ENCODE measurements around the gene MGAT5.
A peak's percentile ranks its signal among the peaks of the same experiment; 100 is the strongest.

MGAT5 gene

DNA sequence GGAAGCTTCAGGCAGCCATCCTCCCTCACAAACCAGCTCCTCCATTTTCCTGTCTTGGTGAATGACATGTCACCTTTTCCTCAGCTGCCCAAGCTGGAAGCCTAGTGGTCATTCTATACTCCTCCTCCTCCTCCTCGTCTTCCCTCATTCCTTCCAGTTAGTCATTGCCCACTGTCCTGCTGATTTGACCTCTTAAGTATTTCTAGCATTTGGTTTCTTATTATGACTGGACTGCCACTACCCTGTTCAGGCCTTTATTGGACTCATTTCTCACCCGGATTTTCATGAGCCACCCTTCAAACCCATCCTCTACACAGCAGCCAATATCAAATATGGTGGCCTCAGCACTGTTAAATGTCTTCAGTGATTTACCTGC, 21.9 kb upstream of the MGAT5 start:
- Histone ChIP-seq H3K36me3 (ENCODE audit: insufficient read depth, low read length) (peaks cover 9% of the 10 kb centered on the region; the same call in 1 of the 2 replicates), H3K27ac (ENCODE audit: low read depth, low read length, poor library complexity, severe bottlenecking) (peak overlapping the region; percentile 82), H3K9ac (ENCODE audit: low read length) (no peak overlapping the region), H3K9me2 (ENCODE audit: low read depth, low read length) (no peaks in the 10 kb centered on the region), H3K4me1 (ENCODE audit: insufficient read depth, low read length, severe bottlenecking) (peaks cover 40% of the 10 kb centered on the region), H3K9me3 (ENCODE audit: low read length) (peaks cover 18% of the 10 kb centered on the region), H2AFZ (ENCODE audit: low read length) (no peak overlapping the region), H4K20me1 (ENCODE audit: insufficient read depth, low read length) (no peaks in the 10 kb centered on the region), H3F3A (ENCODE audit: insufficient read depth, low read length) (no peaks in the 10 kb centered on the region), H3K4me2 (ENCODE audit: low read length) (peak overlapping the region; percentile 16; the same call in 1 of the 2 replicates), H3K4me3 (ENCODE audit: low read depth, low read length, poor library complexity, severe bottlenecking) (no peak overlapping the region), H3K79me2 (ENCODE audit: insufficient read depth, low read length) (0 out of 2 replicates have a peak, but pooled peaks cover 9% of the 10 kb centered on the region), H3K27me3 (ENCODE audit: insufficient read depth, low read length) (no peaks in the 10 kb centered on the region)
- TF ChIP-seq, protein P1, sequence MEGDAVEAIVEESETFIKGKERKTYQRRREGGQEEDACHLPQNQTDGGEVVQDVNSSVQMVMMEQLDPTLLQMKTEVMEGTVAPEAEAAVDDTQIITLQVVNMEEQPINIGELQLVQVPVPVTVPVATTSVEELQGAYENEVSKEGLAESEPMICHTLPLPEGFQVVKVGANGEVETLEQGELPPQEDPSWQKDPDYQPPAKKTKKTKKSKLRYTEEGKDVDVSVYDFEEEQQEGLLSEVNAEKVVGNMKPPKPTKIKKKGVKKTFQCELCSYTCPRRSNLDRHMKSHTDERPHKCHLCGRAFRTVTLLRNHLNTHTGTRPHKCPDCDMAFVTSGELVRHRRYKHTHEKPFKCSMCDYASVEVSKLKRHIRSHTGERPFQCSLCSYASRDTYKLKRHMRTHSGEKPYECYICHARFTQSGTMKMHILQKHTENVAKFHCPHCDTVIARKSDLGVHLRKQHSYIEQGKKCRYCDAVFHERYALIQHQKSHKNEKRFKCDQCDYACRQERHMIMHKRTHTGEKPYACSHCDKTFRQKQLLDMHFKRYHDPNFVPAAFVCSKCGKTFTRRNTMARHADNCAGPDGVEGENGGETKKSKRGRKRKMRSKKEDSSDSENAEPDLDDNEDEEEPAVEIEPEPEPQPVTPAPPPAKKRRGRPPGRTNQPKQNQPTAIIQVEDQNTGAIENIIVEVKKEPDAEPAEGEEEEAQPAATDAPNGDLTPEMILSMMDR (IDR thresholded peaks at IDR 0.05; ENCODE audit: low read length): no peak

DNA sequence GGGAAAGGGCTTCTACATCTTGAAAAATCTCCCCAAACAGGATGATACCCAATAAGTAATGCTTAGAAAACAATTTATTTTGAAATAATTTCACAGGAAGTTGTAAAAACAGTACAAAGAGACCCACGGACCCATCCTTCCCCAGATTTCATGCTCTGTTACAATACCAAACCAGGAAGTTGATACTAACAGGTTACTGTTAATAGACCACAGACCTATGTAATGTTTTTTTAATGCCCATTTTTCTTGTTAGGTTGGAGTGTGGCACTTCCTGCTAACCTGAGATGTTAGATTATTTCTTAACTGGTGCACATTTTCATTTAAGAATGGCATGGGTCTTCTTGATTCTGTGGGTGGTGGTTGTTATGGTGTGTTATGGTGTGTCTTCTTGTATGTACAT, 21.4 kb upstream of the MGAT5 start:
- H3K27me3 ChIP-seq (ENCODE audit: insufficient read depth, low read length): no peaks in the 10 kb centered on the region
- H3F3A ChIP-seq (ENCODE audit: insufficient read depth, low read length): no peaks in the 10 kb centered on the region
- peaks cover 16% of the 10 kb centered on the region for H3K9me3 ChIP-seq (ENCODE audit: low read length)
- peak overlapping the region; percentile 16; the same call in 1 of the 2 replicates for H3K4me2 ChIP-seq (ENCODE audit: low read length)
- TF ChIP-seq, protein P1 (IDR thresholded peaks at IDR 0.05; ENCODE audit: low read length): no peak
- TF ChIP-seq EZH2 (IDR thresholded peaks at IDR 0.05; ENCODE audit: borderline replicate concordance, low read length): no peak
- H3K4me3 ChIP-seq (ENCODE audit: low read depth, low read length, poor library complexity, severe bottlenecking): no peak overlapping the region
- H3K4me1 ChIP-seq (ENCODE audit: insufficient read depth, low read length, severe bottlenecking): peaks cover 40% of the 10 kb centered on the region
- no peaks in the 10 kb centered on the region for H3K9me2 ChIP-seq (ENCODE audit: low read depth, low read length)
- H2AFZ ChIP-seq (ENCODE audit: low read length): no peak overlapping the region
- H3K27ac ChIP-seq (ENCODE audit: low read depth, low read length, poor library complexity, severe bottlenecking): peak overlapping the region; percentile 82
- H4K20me1 ChIP-seq (ENCODE audit: insufficient read depth, low read length): no peaks in the 10 kb centered on the region
- H3K36me3 ChIP-seq (ENCODE audit: insufficient read depth, low read length): peaks cover 9% of the 10 kb centered on the region; the same call in 1 of the 2 replicates
- 0 out of 2 replicates have a peak, but pooled peaks cover 9% of the 10 kb centered on the region for H3K79me2 ChIP-seq (ENCODE audit: insufficient read depth, low read length)
- no peak overlapping the region; the same call in 1 of the 2 replicates for H3K9ac ChIP-seq (ENCODE audit: low read length)

DNA sequence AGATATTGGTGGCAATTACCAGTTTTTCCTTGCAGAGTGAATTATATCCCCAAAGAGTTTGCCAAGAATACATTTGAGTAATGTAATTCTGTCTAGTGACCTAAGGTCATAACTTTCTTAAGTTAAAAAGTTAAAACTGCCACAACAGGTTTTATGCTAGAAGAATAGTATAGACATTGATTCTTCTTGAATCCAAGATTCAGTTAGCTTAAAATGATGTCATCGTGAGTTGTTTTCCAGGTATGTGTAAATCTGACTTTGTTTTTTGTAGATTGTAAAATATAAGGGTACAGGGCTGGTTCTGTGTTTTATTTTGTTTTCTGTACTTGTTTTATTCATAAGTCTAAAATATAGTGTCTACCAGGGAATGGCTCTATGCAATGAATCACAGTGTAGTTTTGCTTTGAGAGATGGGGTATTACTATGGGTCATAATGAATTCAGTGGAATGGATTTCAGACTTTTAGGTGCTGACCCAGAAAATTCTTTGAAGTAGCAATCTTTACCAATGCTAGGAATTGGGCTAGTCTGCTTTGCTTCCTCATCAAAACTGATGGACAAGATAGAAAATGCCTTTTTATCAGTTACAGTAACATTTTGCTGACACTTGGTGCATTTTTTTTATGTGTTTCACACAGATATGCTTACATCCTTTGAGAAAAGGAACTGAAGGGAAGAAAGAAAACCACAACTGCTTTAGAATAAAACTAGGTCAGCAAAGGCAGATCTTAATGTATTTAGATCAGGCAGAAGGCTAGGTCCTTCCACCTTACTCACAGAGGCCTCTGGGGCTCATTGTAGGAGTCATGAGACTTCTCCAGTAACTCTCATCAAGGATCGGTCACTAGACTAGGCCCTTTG, 20.8 kb upstream of the MGAT5 start:
- Histone ChIP-seq H4K20me1 (ENCODE audit: insufficient read depth, low read length) (no peaks in the 10 kb centered on the region), H3K36me3 (ENCODE audit: insufficient read depth, low read length) (peaks cover 9% of the 10 kb centered on the region; the same call in 1 of the 2 replicates), H2AFZ (ENCODE audit: low read length) (no peak overlapping the region), H3K9me3 (ENCODE audit: low read length) (peaks cover 9% of the 10 kb centered on the region), H3K27me3 (ENCODE audit: insufficient read depth, low read length) (no peaks in the 10 kb centered on the region), H3K4me2 (ENCODE audit: low read length) (peak overlapping the region; percentile 16; the same call in 1 of the 2 replicates), H3K27ac (ENCODE audit: low read depth, low read length, poor library complexity, severe bottlenecking) (peak overlapping the region; percentile 82), H3F3A (ENCODE audit: insufficient read depth, low read length) (no peaks in the 10 kb centered on the region), H3K9ac (ENCODE audit: low read length) (peak overlapping the region; percentile 24; the same call in 1 of the 2 replicates), H3K9me2 (ENCODE audit: low read depth, low read length) (no peaks in the 10 kb centered on the region), H3K4me1 (ENCODE audit: insufficient read depth, low read length, severe bottlenecking) (peaks cover 40% of the 10 kb centered on the region), H3K4me3 (ENCODE audit: low read depth, low read length, poor library complexity, severe bottlenecking) (no peak overlapping the region), H3K79me2 (ENCODE audit: insufficient read depth, low read length) (0 out of 2 replicates have a peak, but pooled peaks cover 9% of the 10 kb centered on the region)
- TF ChIP-seq, protein P1 (IDR thresholded peaks at IDR 0.05; ENCODE audit: low read length): no peak
- no peak for TF ChIP-seq EZH2 (IDR thresholded peaks at IDR 0.05; ENCODE audit: borderline replicate concordance, low read length)
